WTC11 (cell line): ENCODE data around the gene ERC2.

Experiments used
- CBFB ChIP-seq: sonication (generic); formaldehyde crosslinking; IDR thresholded peaks from 2 replicates; pipeline ENCODE4 v1.8.1; 2022; ENCODE audit warnings: mild to moderate bottlenecking, low read depth, missing genetic modification reagents
- CTCF ChIP-seq: fragments of 200-600 bp; IDR thresholded peaks from 2 replicates; pipeline ENCODE4 v1.8.0; 2022; ENCODE audit warnings: antibody characterized with exemption
- FOXJ3 ChIP-seq: sonication (generic); formaldehyde crosslinking; IDR thresholded peaks from 2 replicates; pipeline ENCODE4 v1.9.0; 2021; ENCODE audit warnings: missing genetic modification reagents, mild to moderate bottlenecking, borderline replicate concordance
- GTF2I ChIP-seq: fragments of 250-450 bp; sonication (Bioruptor Pico); conservative IDR thresholded peaks from 2 replicates; pipeline ENCODE4 v1.4.0; 2021; ENCODE audit warnings: mild to moderate bottlenecking
- IRF1 ChIP-seq: sonication (generic); formaldehyde crosslinking; IDR thresholded peaks from 2 replicates; pipeline ENCODE4 v1.8.0; 2023; ENCODE audit warnings: missing genetic modification reagents
- IRF2 ChIP-seq: sonication (generic); formaldehyde crosslinking; IDR thresholded peaks from 2 replicates; pipeline ENCODE4 v1.8.0; 2022; ENCODE audit warnings: low read depth, missing genetic modification reagents, borderline replicate concordance
- MAX ChIP-seq: sonication (generic); formaldehyde crosslinking; IDR thresholded peaks from 2 replicates; pipeline ENCODE4 v1.8.0; 2022; ENCODE audit warnings: mild to moderate bottlenecking, missing genetic modification reagents
- SMAD3 ChIP-seq: sonication (generic); formaldehyde crosslinking; IDR thresholded peaks from 2 replicates; pipeline ENCODE4 v1.8.0; 2022; ENCODE audit warnings: missing genetic modification reagents, mild to moderate bottlenecking, borderline replicate concordance
- TEAD4 ChIP-seq: sonication (generic); formaldehyde crosslinking; IDR thresholded peaks from 2 replicates; pipeline ENCODE4 v1.8.0; 2022; ENCODE audit warnings: mild to moderate bottlenecking, missing genetic modification reagents
- USF2 ChIP-seq: sonication (generic); formaldehyde crosslinking; IDR thresholded peaks from 2 replicates; pipeline ENCODE4 v1.8.1; 2023; ENCODE audit warnings: mild to moderate bottlenecking, missing genetic modification reagents, moderate library complexity
- ZNF512 ChIP-seq: sonication (generic); formaldehyde crosslinking; IDR thresholded peaks from 2 replicates; pipeline ENCODE4 v1.8.1; 2022; ENCODE audit warnings: missing genetic modification reagents, borderline replicate concordance

- TF ChIP-seq TEAD4 (no peak), IRF2 (CRISPR knock-in tag) (no peak), CTCF (no peak), GTF2I (CRISPR knock-in tag) (no peak), USF2 (no peak), IRF1 (no peak), MAX (CRISPR knock-in tag) (no peak), CBFB (CRISPR knock-in tag) (no peak), FOXJ3 (CRISPR knock-in tag) (no peak), SMAD3 (CRISPR knock-in tag) (no peak), ZNF512 (CRISPR knock-in tag) (no peak)
These were observed 675.5 kb downstream of the ERC2 start for GRCh38 chr3:55792742-55793141.
